GM10847 (cell line): ENCODE measurements around the gene ANKRD22.

ENCODE experiments used
- POLR2A ChIP-seq: IDR thresholded peaks from 2 replicates; pipeline ENCODE4 v1.6.1; 2011; ENCODE audit not compliant: insufficient read length; ENCODE audit errors: extremely low read depth

ANKRD22 gene

DNA sequence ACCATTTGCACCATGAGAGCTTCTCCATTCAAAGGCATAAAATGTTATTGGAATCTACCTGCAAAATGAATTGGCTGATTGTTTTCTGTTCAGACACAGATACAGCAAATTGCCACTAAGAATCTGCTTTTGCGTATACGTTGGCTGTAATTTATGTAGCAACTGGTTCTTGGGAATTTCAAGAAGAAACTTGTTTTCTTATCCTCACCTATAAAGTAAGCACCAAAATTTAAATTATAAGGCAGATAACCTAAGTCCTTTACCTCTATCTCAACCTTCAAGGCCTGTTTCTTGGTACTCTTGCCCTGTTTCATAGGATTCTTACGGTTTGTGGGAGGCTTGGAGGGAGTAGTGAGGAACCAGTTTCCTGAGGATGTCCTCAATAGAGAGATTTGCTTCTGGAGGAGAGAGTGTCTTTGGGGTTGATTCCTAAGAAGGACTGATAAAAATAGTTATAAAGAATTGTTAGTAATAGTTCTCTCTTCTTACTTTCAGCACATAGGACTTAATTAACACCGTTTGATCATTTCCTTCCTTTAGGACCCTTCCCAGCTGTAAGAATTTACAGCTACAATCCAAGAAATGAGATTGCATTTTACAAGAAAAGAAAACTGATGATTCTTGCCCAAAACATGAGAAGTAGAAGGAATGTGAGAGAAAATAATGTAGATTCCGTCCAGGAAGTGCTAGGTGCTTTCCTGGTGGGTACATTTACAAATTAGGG is 30.4 kb upstream of the ANKRD22 start:
- no peak for TF ChIP-seq POLR2A

DNA sequence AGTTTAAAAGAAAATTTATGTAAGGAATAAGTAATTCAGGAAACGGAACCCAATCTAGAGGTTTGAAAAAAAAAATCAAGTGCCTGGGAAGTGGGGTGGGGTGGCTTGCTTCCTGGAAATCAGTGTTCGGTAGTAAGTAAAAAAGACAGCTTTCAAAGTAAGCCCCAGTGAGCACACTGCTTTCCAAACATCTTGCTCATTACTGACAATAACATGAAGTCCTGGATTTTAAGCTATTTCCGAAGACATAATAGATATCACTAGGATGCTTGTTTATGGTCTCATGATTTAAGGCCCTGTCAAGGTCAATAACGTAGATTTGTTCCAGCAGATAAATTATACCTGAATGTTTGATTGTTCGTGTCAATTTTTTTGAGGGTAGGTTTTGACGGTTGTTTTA is 29.7 kb upstream of the ANKRD22 start:
- no peak for TF ChIP-seq POLR2A

DNA sequence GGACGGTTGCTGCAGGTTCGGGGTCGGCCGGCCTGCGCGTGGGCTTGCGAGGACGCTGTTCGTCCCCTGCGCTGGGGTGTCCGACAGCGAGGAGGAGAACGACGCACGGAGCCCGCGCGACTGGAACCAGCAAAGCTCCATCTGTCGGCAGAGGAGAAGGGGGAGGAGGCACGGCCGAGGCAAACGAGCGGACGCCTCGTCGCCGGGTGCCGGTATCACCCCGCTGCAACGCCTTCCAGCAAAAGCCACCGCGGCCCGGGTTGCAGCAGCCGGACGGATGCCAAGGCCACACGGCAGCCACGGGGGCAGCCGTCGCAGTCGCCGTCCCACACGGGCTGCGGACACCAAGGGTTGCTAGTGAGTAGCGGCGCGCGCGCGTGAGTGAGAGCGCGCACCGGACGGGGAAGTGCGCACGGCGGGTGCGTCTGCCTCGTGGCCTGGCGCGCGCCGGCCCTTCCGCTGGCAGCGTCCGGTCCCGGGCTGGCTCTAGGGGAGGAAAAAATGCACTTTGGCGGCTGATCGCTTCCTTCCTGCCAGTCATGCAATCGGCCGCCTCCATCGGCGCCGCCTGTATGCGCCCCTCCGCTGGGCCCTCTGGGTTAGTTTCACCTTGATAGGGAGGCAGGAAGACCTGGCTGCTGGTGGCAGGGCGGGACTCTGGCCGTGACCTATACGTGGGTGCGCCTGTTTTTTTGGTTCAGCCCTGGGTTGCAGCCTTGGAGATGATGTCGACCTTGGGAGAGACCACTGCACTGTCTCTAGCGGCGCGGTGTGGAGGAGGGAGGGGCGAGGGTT is 28.8 kb upstream of the ANKRD22 start:
- peak; percentile 73 for TF ChIP-seq POLR2A

DNA sequence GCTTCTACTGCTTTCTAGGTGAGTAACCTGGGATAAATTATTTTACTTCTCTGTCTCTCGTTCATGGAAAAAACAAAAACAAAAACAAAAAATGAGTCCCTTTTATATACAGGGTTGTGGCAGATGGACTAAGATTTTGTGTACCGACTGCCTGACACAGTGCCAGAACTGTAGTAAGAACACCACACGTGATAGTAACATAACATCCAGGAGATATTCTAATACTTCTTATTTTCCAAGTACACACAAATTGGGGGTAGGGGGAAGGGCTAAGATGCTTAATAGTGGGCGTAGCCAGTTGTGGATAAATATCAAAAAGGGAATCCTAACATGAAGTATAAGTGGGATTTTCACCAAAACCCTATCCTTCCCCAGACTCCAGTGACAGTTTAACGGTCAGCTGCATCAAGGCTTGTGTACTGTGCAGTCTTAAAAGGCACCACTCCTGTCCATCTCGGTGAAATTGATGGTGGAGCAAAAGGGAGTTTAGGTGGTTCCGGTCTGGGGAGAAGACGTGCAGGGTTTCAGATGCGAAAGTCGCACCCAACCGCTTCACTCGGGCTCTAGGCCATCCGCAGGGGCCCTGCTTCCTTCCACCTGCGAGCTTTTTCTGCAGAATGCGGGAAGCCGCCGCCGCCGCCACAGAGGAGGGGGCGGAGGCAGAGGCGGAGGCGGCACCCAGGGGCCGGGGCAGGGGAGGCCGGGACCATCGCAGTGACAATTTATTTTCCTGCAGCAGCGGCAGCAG is 28.1 kb upstream of the ANKRD22 start, which contains the start of gene STAMBPL1:
Gene STAMBPL1 (plus strand): TSS at position 712 of the 748 bp plus-strand sequence. CDS start 21,464 bp downstream, outside the sequence.
- no peak for TF ChIP-seq POLR2A

DNA sequence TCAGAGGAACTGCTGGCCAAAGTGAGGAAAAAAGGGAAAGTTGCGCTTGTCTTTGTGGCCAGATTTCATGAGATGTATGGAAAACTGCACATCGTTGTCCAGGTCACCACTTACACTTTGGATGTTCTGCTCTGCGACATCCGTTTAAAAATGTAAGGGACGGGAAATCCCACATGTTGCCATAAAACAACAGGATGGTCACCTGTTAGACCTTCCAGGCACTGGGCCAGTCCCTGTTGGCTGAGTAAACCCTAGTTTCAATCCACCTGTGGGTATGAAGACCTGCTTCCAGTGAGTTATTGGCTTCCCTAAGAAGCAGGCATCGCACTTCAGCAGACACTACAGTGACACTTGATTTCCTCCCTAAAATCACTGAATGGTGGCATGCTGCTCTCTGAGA is 25.7 kb upstream of the ANKRD22 start:
- no peak for TF ChIP-seq POLR2A

DNA sequence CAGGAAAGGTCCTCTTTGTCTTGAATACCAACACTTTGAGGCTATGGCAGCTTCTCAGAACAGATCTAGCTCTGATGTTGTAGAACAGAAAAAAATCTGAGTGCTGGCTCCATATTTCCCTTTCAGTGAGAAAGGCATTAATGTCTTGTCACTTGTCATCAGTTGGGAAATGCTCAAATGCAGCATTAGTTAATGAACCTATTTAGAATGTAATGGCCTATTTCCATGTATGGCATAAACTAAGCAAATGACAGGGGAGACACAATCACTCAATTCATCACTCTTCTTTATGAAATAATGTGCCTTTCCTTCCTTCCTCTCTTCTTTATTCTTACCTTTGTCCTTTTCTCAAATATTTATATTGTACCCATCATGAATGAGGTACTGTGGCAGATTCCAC is 23.4 kb upstream of the ANKRD22 start:
- no peak for TF ChIP-seq POLR2A

DNA sequence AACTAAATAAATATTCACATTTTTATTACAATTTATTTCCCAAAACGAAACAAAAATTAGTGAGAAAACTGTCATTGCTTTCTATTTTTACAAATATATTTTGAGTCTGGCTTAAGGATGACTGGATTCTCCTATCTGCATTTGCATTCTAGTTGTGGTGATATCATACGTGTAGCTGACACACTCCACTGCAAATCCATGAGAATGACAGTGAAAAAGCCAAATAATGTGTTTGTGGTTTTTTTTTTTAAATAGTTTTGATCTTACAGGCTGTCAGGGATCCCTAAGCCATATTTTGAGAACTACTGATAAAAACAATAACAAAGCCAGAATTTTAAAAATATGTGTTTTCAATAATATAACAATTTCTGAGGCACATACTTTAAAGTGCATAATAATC is 22.6 kb upstream of the ANKRD22 start:
- no peak for TF ChIP-seq POLR2A

DNA sequence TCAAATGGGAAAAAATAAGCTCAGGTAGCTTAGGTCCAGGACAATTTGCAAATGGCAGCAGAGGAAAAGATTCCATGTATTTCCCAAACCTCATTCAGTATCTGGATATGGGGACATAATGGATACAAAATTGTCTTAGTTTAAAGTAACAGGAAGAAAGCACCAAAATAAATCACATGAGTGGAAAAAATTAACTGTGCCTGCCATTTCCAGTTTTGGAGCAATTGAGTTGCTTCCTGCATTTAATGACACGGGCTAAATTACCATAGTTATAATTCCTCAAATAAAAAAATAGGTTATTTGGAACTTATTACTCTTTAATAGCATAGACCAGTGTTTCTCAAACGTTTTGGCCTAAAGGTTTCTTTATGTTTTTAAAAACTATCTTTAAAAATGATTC is 22.1 kb upstream of the ANKRD22 start:
- TF ChIP-seq POLR2A: no peak

DNA sequence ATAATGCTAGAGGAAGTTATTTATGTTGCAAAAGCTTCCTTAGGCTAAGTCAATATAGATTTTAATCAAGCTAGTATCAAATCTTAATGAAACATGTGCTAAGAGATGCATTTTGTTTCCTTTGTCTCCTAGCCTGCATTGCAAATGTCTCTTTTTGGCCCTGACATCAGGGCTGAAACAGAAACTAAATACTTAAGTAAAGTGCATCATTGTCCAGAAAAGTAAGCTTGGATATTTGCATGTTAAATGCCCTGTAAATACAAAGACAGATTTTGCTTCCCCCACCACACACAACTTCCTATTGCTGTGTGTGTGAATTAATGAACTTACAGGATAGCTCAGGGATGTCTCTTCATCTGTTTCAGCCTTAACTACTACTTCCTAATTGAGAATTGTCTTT is 18.4 kb upstream of the ANKRD22 start:
- no peak for TF ChIP-seq POLR2A

DNA sequence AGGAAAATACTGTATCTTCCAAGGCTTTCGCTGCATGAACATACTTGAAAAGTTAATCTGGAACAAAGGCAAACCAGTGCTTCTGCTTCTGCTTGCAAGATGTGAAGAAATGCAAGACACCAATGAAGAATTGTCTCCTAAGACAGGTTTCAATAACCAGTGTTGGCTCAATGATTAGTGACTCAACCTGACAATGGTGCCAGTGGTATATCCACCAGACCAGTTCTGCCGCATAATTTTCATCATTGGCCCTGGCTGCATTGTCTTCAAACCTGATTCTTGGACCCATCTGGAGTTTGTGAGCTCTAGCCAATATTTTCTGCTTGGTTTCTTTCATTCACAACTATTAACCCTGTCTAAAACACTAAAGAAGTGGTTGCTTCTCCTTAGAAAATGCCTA is 14.8 kb upstream of the ANKRD22 start:
- no peak for TF ChIP-seq POLR2A

DNA sequence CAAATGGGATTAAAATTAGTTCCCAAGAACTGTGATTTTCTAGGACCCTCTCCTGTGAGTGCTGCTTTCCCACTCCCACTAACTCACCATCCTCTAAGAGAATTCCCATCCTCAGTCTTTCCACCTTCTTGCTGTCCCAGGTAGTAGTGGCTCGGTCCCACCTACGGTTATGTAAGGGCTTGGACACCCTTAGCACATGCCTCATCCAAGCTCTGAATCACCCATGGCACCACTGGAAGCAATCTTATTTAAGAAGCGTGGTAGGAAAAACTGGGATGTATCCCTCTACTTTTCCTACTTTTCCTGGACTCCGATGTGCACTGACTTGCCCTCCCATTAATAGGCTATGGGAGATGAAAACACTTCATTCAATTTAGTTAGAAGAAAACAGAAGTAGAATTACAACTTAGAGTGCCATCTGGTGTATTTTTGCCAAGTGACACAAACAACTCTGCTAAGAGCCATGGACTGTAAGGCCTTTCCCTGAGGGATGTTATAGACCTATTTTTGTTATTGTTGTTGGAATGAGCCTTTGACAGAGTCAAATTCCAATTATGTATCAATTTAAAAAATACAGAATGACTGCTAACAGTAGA is 13.7 kb upstream of the ANKRD22 start:
- TF ChIP-seq POLR2A: no peak

DNA sequence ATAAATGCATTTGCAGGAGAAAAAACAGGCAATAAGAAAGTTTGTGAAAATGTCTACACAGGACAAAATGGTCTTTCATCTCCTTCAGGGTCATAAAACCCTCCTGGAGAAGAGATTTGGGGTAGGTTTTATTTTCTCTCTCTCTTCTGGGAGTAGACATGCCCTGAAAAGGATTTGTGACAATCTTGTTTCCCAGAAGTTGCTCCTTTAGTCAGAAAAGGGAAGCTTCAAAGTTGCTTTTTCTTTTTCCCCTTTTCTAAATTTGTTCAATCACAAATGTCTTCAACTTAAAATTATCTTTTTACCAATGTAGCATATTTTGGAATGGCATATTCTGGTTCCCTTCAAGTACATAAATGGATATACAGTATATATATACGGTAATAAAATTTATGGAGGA is 9.4 kb upstream of the ANKRD22 start:
- TF ChIP-seq POLR2A: no peak

DNA sequence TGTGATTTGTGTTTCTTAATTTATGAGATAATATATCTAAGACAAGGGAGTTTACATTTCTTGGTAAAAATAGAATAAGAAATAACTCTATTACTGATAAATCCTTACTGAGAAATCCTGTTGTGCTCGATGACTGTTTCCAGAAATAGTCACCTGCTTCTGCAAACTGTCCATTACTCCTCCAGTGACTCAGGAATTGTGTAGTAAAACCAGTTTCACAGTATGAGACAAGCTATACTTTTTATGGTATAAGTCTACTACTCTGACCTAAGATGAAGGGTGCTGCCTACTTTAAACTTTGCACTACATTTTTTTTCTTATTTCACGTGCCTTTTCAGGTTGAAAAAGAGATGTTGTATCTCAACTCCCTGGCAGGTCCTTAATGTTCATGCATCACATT is 6.8 kb upstream of the ANKRD22 start:
- no peak for TF ChIP-seq POLR2A

DNA sequence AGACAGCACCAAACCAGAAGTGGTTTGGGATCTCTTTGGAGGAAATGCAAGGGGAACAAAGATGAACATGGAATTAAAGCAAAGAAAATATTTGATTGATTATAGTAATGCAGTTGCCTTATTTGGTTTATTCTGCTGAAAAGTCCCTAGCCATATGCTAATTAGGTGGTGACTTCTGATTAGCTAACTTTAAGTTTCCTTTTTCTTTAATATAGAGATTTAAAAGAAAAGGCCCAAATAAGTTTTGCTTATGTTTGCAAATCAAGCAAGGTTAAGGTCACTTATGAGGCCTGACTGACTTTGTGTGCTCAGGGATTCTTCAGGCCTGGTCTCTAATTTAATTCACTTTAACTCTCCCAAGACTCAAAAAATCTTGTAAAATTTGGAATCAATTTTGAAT is 6.2 kb upstream of the ANKRD22 start:
- TF ChIP-seq POLR2A: no peak

DNA sequence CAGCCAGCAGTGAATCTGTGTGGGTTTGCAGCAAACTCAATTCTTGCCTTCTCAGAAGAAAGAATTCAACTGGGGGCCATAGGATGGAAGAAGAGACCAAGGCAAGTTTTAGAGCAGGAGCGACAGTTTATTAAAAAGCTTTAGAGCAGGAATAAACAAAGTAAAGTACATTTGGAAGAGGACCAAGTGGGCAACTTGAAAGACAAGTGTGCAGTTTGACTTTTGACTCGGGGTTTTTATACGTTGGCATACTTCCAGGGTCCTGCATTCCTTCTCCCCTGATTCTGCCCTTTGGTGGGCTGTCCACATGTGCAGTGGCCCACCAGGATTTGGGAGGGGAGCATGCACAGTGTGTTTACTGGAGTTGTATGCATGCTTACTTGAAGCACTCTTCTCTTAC is 3.0 kb upstream of the ANKRD22 start:
- TF ChIP-seq POLR2A: no peak
